ENCODE results near the gene CNKSR3.

Gene CNKSR3

DNA sequence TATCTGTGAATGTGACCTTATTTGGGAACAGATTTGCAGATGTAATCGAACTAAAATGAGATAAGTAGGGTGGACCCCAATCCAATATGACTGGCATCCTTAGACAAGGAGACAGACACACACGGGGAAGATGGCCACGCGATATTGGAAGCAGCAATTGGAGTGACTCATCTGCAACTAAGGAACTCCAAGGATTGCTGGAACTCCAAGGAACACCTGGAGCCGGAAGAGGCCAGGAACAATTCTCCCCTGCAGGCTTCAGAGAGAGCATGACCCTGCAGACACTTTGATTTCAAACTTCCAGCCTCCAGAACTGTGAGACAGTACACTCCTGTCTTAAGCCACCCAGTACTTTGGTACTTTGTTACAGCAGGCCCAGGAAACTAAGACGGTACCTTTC lies 19.5 kb upstream of the CNKSR3 start:
- no peak for DNase-seq (ENCODE audit: low read depth in 2 of 2)
- TF ChIP-seq CTCF (IDR thresholded peaks at IDR 0.05; ENCODE audit: low read depth, low read length): no peak

DNA sequence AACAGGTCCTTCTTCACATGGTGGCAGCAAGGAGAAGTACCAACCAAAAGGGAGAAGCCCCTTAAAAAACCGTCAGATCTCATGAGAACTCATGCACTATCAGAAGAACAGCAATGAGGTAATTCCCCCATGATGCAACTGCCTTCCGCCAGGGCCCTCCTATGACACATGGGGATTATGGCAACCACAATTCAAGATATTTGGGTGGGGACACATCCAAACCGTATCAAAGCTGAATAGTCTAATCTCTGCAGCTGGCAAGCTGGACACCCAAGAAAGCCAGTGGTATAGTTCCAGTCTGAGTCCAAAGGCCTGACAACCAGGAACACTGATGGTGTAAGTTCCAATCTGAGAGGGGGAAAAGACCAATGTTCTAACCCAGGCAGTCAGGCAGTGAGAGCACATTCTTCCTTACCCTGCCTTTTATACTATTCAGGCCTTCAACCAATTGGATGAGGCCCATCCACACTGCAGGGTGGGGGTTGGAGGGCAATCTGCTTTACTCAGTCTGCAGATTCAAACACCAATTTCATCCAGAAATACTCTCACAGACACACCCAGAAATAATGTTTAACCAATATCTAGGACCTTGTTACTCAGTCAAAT lies 17.9 kb upstream of the CNKSR3 start:
- H3K4me3 ChIP-seq (replicated peaks in 1 of 2; ENCODE audit: low read depth in 2 of 2, low read length in 2 of 2): no peak overlapping the region
- TF ChIP-seq CTCF (IDR thresholded peaks at IDR 0.05; ENCODE audit: low read depth, low read length): no peak
- DNase-seq (ENCODE audit: low read depth in 2 of 2): no peak

More for the DNA sequence above, 19.5 kb upstream of the CNKSR3 start:
- no peak overlapping the region for H3K4me3 ChIP-seq (replicated peaks in 1 of 2; ENCODE audit: low read depth in 2 of 2, low read length in 2 of 2)

GRCh38 chr6:154526996-154527395 lies 16.5 kb upstream of the CNKSR3 start:
- no peak for DNase-seq (ENCODE audit: low read depth in 2 of 2)
- no peak for TF ChIP-seq CTCF (IDR thresholded peaks at IDR 0.05; ENCODE audit: low read depth, low read length)
- H3K4me3 ChIP-seq (replicated peaks in 1 of 2; ENCODE audit: low read depth in 2 of 2, low read length in 2 of 2): no peak overlapping the region

DNA sequence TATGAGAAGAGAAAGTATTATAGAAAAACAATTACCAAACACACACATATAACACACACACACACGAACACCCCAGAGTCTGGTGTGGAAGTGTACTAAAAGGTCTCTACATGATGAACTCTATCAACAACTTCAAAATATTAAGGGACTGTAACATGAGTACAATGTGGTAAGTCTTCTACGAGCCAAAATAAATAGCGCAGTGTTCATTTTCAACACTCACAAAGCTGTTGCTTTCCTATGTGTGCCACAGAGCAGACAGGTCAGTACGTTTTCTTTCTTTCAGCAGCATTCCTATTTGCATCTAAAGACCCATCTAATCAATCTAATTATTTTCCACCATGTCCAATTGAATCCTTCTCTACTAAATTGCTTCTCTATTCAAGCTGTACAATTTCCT lies 12.1 kb upstream of the CNKSR3 start:
- no peak for TF ChIP-seq CTCF (IDR thresholded peaks at IDR 0.05; ENCODE audit: low read depth, low read length)
- no peak for DNase-seq (ENCODE audit: low read depth in 2 of 2)
- H3K4me3 ChIP-seq (replicated peaks in 1 of 2; ENCODE audit: low read depth in 2 of 2, low read length in 2 of 2): no peak overlapping the region

DNA sequence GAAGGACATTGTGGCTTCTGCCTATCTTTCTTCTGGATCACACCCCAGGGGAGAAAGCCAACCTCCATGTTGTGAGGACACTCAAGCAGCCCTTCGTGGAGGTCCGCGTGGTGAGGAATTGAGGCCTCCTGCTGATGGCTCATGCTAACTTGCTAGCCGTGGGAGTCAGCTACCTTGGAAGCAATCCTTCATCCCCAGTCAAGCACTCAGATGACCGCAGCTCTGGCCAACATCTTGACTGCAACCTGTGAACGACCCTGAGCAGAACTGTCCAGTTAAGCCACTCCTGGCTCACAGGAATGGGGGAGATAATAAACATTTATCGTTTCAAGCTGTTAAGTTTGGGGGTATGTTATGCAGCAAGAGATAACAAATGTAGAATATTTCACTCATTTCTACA lies 10.9 kb upstream of the CNKSR3 start:
- no peak for DNase-seq (ENCODE audit: low read depth in 2 of 2)
- no peak for TF ChIP-seq CTCF (IDR thresholded peaks at IDR 0.05; ENCODE audit: low read depth, low read length)
- H3K4me3 ChIP-seq (replicated peaks in 1 of 2; ENCODE audit: low read depth in 2 of 2, low read length in 2 of 2): no peak overlapping the region

DNA sequence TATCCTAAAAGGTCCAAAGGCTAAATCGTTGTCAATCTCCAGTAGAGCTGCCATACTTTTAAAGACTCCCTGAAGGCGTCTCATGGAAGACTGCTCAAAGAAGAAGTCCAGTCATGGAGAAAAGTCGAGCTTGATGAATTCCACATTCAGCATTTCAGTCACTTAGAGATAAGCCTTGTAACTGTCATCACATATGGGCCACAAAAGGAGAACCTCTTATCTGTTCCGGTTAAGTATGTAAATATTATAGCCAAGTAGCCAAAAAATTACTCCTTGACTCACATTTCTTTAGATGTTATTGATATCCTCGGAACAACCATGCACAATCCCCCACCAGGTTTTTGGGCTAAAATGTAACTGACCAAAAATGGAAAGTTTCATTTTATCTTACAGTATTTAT lies 9.8 kb upstream of the CNKSR3 start:
- no peak for DNase-seq (ENCODE audit: low read depth in 2 of 2)
- TF ChIP-seq CTCF (IDR thresholded peaks at IDR 0.05; ENCODE audit: low read depth, low read length): no peak
- H3K4me3 ChIP-seq (replicated peaks in 1 of 2; ENCODE audit: low read depth in 2 of 2, low read length in 2 of 2): no peak overlapping the region

- no peak for TF ChIP-seq CTCF (IDR thresholded peaks at IDR 0.05; ENCODE audit: low read depth, low read length)
- DNase-seq (ENCODE audit: low read depth in 2 of 2): no peak
- no peak overlapping the region for H3K4me3 ChIP-seq (replicated peaks in 1 of 2; ENCODE audit: low read depth in 2 of 2, low read length in 2 of 2)
Observed at GRCh38 chr6:154518396-154518795, 7.9 kb upstream of the CNKSR3 start.
